Vagina (tissue), 2 donors: ENCODE data around the gene PSMG3.

Source experiments
- CTCF ChIP-seq, 3 experiments: fragments of 450-650 bp in 2 of 3; fragments of 200-600 bp in 1 of 3; sonication (generic) in 1 of 3; IDR thresholded peaks; one replicate each; pipeline ENCODE4 v1.5.1; 2017 to 2019; ENCODE audit warnings: antibody characterized with exemption in 3 of 3, mild to moderate bottlenecking in 2 of 3, moderate library complexity in 2 of 3
- POLR2A ChIP-seq, 2 donors: fragments of 450-650 bp; IDR thresholded peaks; one replicate each; pipeline ENCODE4 v1.6.1; 2017; ENCODE audit warnings: antibody characterized with exemption in 2 of 2, mild to moderate bottlenecking in 2 of 2, moderate library complexity in 2 of 2

GRCh38 chr7:1567896-1568510 lies 1.8 kb downstream of the PSMG3 start:
- TF ChIP-seq CTCF (IDR thresholded peaks at IDR 0.05): no peak
- no peak for TF ChIP-seq POLR2A (IDR thresholded peaks at IDR 0.05)
